Measurements from ENCODE around the gene CEP43. TPM values are rescaled to one million over a fixed set of nuclear protein-coding genes. Genes with fewer than 3 reads are reported as not detected.

The CEP43 gene
- total RNA-seq, 1 donor from 2014 or later = 13.8 TPM

DNA sequence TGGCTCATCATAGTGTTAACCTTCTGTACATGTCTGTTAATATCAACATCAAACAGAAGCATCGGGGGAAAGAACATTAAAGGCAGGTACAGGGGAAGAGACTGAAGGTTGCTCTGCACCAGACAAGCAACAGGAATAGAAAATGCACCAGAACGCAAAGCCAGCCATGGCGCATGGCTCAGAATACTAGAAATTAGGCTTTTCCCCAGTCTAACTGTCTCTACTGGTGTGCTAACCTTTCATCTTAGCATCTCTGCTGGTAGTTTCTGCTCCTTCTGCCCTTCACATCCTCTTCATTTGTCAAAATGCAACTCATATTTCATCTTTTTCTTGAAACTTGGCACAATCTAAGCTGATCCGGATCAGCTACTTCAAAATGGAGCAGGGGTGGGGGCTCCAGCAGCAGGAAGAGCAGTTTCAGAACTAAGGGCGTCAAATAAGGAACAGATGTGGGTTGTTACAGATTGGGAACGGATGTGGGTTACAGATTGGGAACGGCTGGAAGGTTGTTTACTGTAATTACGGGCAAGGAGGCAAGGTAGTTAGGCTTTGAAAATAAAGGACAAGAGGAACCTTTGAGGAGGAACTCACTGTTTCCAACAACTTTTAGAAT is 29.7 kb upstream of the CEP43 start:
- no peak for DNase-seq (ENCODE audit: low read depth)
- H3K4me3 ChIP-seq (ENCODE audit: low read depth, low read length) = no peak overlapping the region
- TF ChIP-seq, protein P1, sequence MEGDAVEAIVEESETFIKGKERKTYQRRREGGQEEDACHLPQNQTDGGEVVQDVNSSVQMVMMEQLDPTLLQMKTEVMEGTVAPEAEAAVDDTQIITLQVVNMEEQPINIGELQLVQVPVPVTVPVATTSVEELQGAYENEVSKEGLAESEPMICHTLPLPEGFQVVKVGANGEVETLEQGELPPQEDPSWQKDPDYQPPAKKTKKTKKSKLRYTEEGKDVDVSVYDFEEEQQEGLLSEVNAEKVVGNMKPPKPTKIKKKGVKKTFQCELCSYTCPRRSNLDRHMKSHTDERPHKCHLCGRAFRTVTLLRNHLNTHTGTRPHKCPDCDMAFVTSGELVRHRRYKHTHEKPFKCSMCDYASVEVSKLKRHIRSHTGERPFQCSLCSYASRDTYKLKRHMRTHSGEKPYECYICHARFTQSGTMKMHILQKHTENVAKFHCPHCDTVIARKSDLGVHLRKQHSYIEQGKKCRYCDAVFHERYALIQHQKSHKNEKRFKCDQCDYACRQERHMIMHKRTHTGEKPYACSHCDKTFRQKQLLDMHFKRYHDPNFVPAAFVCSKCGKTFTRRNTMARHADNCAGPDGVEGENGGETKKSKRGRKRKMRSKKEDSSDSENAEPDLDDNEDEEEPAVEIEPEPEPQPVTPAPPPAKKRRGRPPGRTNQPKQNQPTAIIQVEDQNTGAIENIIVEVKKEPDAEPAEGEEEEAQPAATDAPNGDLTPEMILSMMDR (conservative IDR thresholded peaks at IDR 0.05; ENCODE audit: low read depth, low read length) = no peak

DNA sequence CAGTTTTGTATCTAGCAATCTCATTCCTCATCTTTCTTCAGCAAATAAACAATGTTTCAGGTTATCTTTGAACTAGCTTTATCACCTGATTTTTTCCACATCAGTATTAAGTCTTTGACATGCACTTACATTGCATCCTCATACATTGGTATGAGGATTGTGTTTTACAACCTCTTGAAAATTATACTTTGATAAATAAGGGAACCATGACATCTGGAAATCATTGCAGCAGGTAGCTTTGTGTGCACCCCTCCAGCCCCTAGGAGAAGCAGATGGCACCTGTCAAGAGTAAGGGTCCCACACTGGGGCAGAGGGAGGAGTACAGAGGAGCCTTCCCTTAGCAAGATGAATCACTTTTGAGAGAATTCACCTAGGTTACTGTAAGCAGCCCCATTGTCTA is 29.1 kb upstream of the CEP43 start:
- no peak for DNase-seq (ENCODE audit: low read depth)
- TF ChIP-seq, protein P1 (conservative IDR thresholded peaks at IDR 0.05; ENCODE audit: low read depth, low read length) = no peak
- H3K4me3 ChIP-seq (ENCODE audit: low read depth, low read length) = no peak overlapping the region

DNA sequence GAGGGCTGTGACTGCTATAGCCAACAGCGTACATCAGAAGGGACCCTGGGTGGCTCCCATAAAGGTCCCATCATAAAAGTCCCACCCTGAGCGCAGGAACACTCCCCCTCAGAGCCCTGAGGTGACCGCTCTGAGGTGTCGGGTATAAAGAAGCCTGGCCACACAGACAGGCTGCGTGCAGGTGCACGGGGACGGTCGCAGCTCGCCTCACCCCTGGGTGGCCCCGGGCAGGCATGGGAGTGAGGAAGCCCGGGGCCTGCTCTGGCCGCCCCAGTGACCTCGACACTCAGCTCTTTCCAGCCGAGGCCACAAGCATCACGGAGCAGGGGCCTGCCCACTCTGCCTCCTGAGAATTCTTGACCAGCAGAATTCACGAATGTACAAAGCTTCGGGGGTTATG is 28.4 kb upstream of the CEP43 start:
- TF ChIP-seq, protein P1 (conservative IDR thresholded peaks at IDR 0.05; ENCODE audit: low read depth, low read length) = no peak
- no peak for DNase-seq (ENCODE audit: low read depth)
- H3K4me3 ChIP-seq (ENCODE audit: low read depth, low read length) = no peak overlapping the region

DNA sequence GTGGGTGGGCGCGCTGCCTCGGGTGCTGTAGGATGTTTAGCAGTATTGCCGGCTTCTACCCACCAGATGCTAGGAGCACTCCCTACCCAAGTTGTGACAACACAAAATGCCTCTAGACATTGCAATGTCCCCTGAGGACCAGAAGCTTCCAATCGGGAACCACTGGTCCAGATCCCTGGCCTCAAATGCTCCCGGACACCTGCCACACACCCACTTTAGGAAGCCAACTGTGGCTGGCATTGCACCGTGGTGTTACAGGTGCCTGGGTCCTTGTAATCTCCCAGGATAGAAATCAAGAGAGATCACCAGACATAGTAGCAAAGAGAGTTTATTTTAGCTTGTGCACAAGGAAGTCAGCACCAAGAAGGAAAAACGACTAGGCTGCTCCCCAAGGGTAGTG is 27.9 kb upstream of the CEP43 start:
- H3K4me3 ChIP-seq (ENCODE audit: low read depth, low read length) = no peak overlapping the region
- DNase-seq (ENCODE audit: low read depth) = no peak
- TF ChIP-seq, protein P1 (conservative IDR thresholded peaks at IDR 0.05; ENCODE audit: low read depth, low read length) = no peak

DNA sequence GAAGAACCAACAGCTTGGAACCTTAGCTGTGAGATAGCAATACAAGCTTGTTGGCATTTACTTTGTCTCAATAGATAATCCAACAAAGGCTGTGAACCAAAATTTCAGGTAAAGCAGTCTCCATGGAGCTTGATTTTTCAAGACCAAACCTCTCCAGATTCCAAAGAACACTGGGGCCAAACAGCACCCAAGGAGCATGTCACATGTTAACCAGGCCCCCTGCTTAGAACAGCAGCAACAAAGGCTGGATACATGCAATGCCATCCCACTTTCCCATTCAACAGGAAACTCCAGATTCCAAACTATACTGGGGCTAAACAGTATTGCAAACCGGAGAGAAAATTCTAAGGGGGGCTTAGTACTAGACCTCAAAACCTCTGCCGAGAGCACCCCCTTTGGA is 27.1 kb upstream of the CEP43 start:
- no peak for DNase-seq (ENCODE audit: low read depth)
- TF ChIP-seq, protein P1 (conservative IDR thresholded peaks at IDR 0.05; ENCODE audit: low read depth, low read length) = no peak
- no peak overlapping the region for H3K4me3 ChIP-seq (ENCODE audit: low read depth, low read length)

DNA sequence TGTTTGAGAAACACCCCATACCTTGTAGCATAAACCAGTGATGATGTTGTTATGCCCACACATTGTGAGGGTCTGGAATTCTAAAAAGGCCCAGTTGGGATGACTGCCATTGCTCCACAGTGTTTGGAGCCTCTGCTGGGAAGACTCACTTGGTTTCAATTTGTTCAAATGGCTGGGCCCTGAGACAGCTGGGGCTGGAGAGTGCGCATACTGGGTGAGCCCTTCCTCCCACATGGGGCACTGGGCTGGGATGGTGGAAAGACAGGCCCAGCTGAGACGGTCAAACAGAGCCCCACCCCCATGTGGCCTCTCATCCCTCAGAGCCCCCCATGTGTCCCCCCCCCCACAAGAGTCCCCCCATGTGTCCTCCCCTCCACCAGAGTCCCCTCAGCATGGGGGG is 22.6 kb upstream of the CEP43 start:
- TF ChIP-seq, protein P1 (conservative IDR thresholded peaks at IDR 0.05; ENCODE audit: low read depth, low read length) = no peak
- no peak overlapping the region for H3K4me3 ChIP-seq (ENCODE audit: low read depth, low read length)
- no peak for DNase-seq (ENCODE audit: low read depth)

Data from epithelial cell of proximal tubule (primary cell).